Measurements from ENCODE around the gene DUSP28. TPM values are rescaled to one million over a fixed set of nuclear protein-coding genes. Genes with fewer than 3 reads are reported as not detected.
A peak's percentile ranks its signal among the peaks of the same experiment; 100 is the strongest.

DUSP28 gene
- total RNA-seq, 1 experiment from 2014 or later = 2.2 TPM

DNA sequence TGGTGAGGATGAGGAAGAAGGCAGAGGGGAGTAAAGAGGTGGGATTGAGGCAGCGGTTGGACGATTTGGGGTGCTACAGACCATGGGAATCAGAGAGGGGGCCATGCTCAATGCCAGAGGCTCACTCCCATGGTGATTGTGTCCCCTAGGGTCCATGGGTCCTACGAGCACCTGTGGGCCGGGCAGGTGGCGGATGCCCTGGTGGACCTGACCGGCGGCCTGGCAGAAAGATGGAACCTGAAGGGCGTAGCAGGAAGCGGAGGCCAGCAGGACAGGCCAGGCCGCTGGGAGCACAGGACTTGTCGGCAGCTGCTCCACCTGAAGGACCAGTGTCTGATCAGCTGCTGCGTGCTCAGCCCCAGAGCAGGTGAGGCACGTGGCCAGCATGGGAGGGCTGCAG lies 31.6 kb downstream of the DUSP28 start:
- Mint-ChIP-seq H3K4me3 (ENCODE audit: unreplicated experiment) (no peak overlapping the region), H3K4me1 (ENCODE audit: low read depth, unreplicated experiment) (peaks cover 16% of the 10 kb centered on the region)
- H3K4me1 ChIP-seq = no peaks in the 10 kb centered on the region

GRCh38 chr2:240593026-240593702 lies 33.0 kb downstream of the DUSP28 start:
- TF ChIP-seq CTCF (IDR thresholded peaks at IDR 0.05; ENCODE audit: insufficient read depth in 1 of 2, low read depth in 1 of 2, low read length in 1 of 2, severe bottlenecking in 1 of 2, unreplicated experiment in 1 of 2) = no peak
- intact Hi-C loops (cut with micrococcal nuclease; ENCODE audit: unreplicated experiment) = no loop called here
- H3K36me3 ChIP-seq (ENCODE audit: control insufficient read depth, insufficient read depth, low read length) = no peaks in the 10 kb centered on the region
- no TSS peak for BruUV-seq (replicated peaks)
- peak in 1 of 2 experiments; percentile 15 for DNase-seq
- no peaks in the 10 kb centered on the region for H3K27me3 ChIP-seq (replicated peaks; ENCODE audit: control insufficient read depth, insufficient read depth, low read length)
- POLR2A ChIA-PET = no interaction called here
- CTCF ChIA-PET = no interaction called here
- Mint-ChIP-seq H3K27me3 (ENCODE audit: insufficient read depth, unreplicated experiment) (no peaks in the 10 kb centered on the region), H3K27ac (ENCODE audit: unreplicated experiment) (no peak overlapping the region), H3K4me1 (ENCODE audit: low read depth, unreplicated experiment) (peaks cover 8% of the 10 kb centered on the region), H3K9me3 (ENCODE audit: unreplicated experiment) (no peaks in the 10 kb centered on the region), H3K4me3 (ENCODE audit: unreplicated experiment) (no peak overlapping the region), H3K36me3 (ENCODE audit: insufficient read depth, unreplicated experiment) (no peaks in the 10 kb centered on the region)
- no peak overlapping the region for H3K4me3 ChIP-seq (ENCODE audit: low read depth, low read length)
- H3K4me1 ChIP-seq = no peaks in the 10 kb centered on the region
- H3K9me3 ChIP-seq = no peaks in the 10 kb centered on the region

More for the DNA sequence above, 31.6 kb downstream of the DUSP28 start:
- H3K4me3 ChIP-seq (ENCODE audit: low read depth, low read length) = no peak overlapping the region
- no peaks in the 10 kb centered on the region for H3K27me3 ChIP-seq (replicated peaks; ENCODE audit: control insufficient read depth, insufficient read depth, low read length)
- no peak for DNase-seq
- H3K36me3 ChIP-seq (ENCODE audit: control insufficient read depth, insufficient read depth, low read length) = no peaks in the 10 kb centered on the region
- Mint-ChIP-seq H3K27me3 (ENCODE audit: insufficient read depth, unreplicated experiment) (no peaks in the 10 kb centered on the region), H3K9me3 (ENCODE audit: unreplicated experiment) (no peaks in the 10 kb centered on the region), H3K36me3 (ENCODE audit: insufficient read depth, unreplicated experiment) (no peaks in the 10 kb centered on the region), H3K27ac (ENCODE audit: unreplicated experiment) (no peak overlapping the region)
- no TSS peak for BruUV-seq (replicated peaks)
- ChIA-PET POLR2A (no interaction called here), CTCF (no interaction called here)
- no peaks in the 10 kb centered on the region for H3K9me3 ChIP-seq
- intact Hi-C loops (cut with micrococcal nuclease; ENCODE audit: unreplicated experiment) = no loop called here
- TF ChIP-seq CTCF (IDR thresholded peaks at IDR 0.05; ENCODE audit: insufficient read depth in 1 of 2, low read depth in 1 of 2, low read length in 1 of 2, severe bottlenecking in 1 of 2, unreplicated experiment in 1 of 2) = no peak

GRCh38 chr2:240593703-240594451 lies 33.7 kb downstream of the DUSP28 start:
- intact Hi-C loops (cut with micrococcal nuclease; ENCODE audit: unreplicated experiment) = no loop called here
- peak in 1 of 2 experiments; percentile 27 for DNase-seq
- BruUV-seq (replicated peaks) = no TSS peak
- no peaks in the 10 kb centered on the region for H3K27me3 Mint-ChIP-seq (ENCODE audit: insufficient read depth, unreplicated experiment)
- Histone ChIP-seq H3K4me3 (ENCODE audit: low read depth, low read length) (no peak overlapping the region), H3K36me3 (ENCODE audit: control insufficient read depth, insufficient read depth, low read length) (no peaks in the 10 kb centered on the region), H3K4me1 (no peaks in the 10 kb centered on the region), H3K27me3 (replicated peaks; ENCODE audit: control insufficient read depth, insufficient read depth, low read length) (no peaks in the 10 kb centered on the region), H3K9me3 (no peaks in the 10 kb centered on the region)
- ChIA-PET CTCF (no interaction called here), POLR2A (no interaction called here)
- H3K4me1 Mint-ChIP-seq (ENCODE audit: low read depth, unreplicated experiment) = peaks cover under 1% of the 10 kb centered on the region
- no peak overlapping the region for H3K4me3 Mint-ChIP-seq (ENCODE audit: unreplicated experiment)
- no peak for TF ChIP-seq CTCF (IDR thresholded peaks at IDR 0.05; ENCODE audit: insufficient read depth in 1 of 2, low read depth in 1 of 2, low read length in 1 of 2, severe bottlenecking in 1 of 2, unreplicated experiment in 1 of 2)
- no peaks in the 10 kb centered on the region for H3K9me3 Mint-ChIP-seq (ENCODE audit: unreplicated experiment)
- no peak overlapping the region for H3K27ac Mint-ChIP-seq (ENCODE audit: unreplicated experiment)
- no peaks in the 10 kb centered on the region for H3K36me3 Mint-ChIP-seq (ENCODE audit: insufficient read depth, unreplicated experiment)
